Karpas-422 (cell line): ENCODE results near the gene EEF1AKMT2. TPM values are rescaled to one million over a fixed set of nuclear protein-coding genes. Genes with fewer than 3 reads are reported as not detected.
"Not testable (repeated sequence)": the region's sequence is repeated elsewhere in the genome, so short reads cannot be mapped to it uniquely, and the experiment has no call there.

Experiments
- DNase-seq: peaks from one replicate; pipeline ENCODE4 v3.0.0-alpha.2; 2015
- H2AFZ ChIP-seq: fragments of 200-600 bp; sonication (generic); 2 replicates; pipeline ENCODE4 v1.6.1; 2014; ENCODE audit warnings: antibody characterized with exemption, low read length, mixed read lengths
- H3K27ac ChIP-seq: fragments of 200-600 bp; sonication (generic); 2 replicates; pipeline ENCODE4 v1.5.1; 2014; ENCODE audit warnings: mild to moderate bottlenecking, low read length, moderate library complexity
- H3K27me3 ChIP-seq: fragments of 200-600 bp; sonication (generic); 2 replicates; pipeline ENCODE4 v1.6.1; 2014; ENCODE audit warnings: low read length, mixed read lengths
- H3K36me3 ChIP-seq: fragments of 200-600 bp; sonication (generic); 2 replicates; pipeline ENCODE4 v1.6.1; 2014; ENCODE audit warnings: low read length, mixed read lengths; ENCODE audit not compliant: insufficient read depth
- H3K4me1 ChIP-seq: fragments of 200-600 bp; sonication (generic); 2 replicates; pipeline ENCODE4 v1.6.1; 2014; ENCODE audit warnings: mild to moderate bottlenecking, low read length, mixed read lengths
- H3K4me2 ChIP-seq: fragments of 200-600 bp; sonication (generic); 2 replicates; pipeline ENCODE4 v1.6.1; 2014; ENCODE audit warnings: low read length, low read depth, mild to moderate bottlenecking; ENCODE audit not compliant: poor library complexity, severe bottlenecking
- H3K4me3 ChIP-seq: fragments of 200-600 bp; sonication (generic); 2 replicates; pipeline ENCODE4 v1.5.1; 2014; ENCODE audit warnings: mild to moderate bottlenecking, antibody characterized with exemption, low read length, mixed read lengths
- H3K79me2 ChIP-seq: fragments of 200-600 bp; sonication (generic); 2 replicates; pipeline ENCODE4 v1.6.1; 2014; ENCODE audit warnings: mild to moderate bottlenecking, low read length, mixed read lengths
- H3K9ac ChIP-seq: fragments of 200-600 bp; sonication (generic); 2 replicates; pipeline ENCODE4 v1.6.0; 2014; ENCODE audit warnings: low read length
- H3K9me2 ChIP-seq: fragments of 200-600 bp; sonication (generic), shearing (Covaris generic); replicated peaks from 2 replicates; pipeline ENCODE4 v1.6.0; 2014; ENCODE audit warnings: mild to moderate bottlenecking, low read length, moderate library complexity; ENCODE audit not compliant: insufficient read depth
- H3K9me3 ChIP-seq: fragments of 300-700, 200-600 bp; sonication (generic); 2 replicates; pipeline ENCODE4 v1.6.1; 2014; ENCODE audit warnings: low read length, mixed read lengths
- H4K20me1 ChIP-seq: fragments of 200-600 bp; sonication (generic); 2 replicates; pipeline ENCODE4 v1.6.1; 2014; ENCODE audit warnings: mild to moderate bottlenecking, antibody characterized with exemption, low read length, low read depth; ENCODE audit not compliant: insufficient read depth
- total RNA-seq: library from RNA; depleted of rRNA; stranded (reverse); fragments of >200 nt; shearing (Covaris generic); gene quantifications from 2 replicates; pipeline ENCODE4 v1.2.3, GENCODE V29; 2014; ENCODE audit warnings: low replicate concordance

The EEF1AKMT2 gene
- total RNA-seq, 1 experiment from 2014 or later: 38.3 TPM

GRCh38 chr10:124748953-124749645, 42.6 kb downstream of the EEF1AKMT2 start:
- Histone ChIP-seq H3K36me3 (peaks cover 6% of the 10 kb centered on the region; the same call in 1 of the 2 replicates), H3K9ac (no peak overlapping the region), H4K20me1 (no peaks in the 10 kb centered on the region), H3K79me2 (peaks cover 18% of the 10 kb centered on the region), H2AFZ (no peak overlapping the region), H3K4me2 (no peak overlapping the region), H3K9me2 (no peaks in the 10 kb centered on the region), H3K4me1 (peaks cover 22% of the 10 kb centered on the region), H3K27me3 (no peaks in the 10 kb centered on the region), H3K9me3 (no peaks in the 10 kb centered on the region), H3K4me3 (no peak overlapping the region), H3K27ac (0 out of 2 replicates have a peak overlapping the region, but pooled peaks have one; percentile 17)
- peak; percentile 37 for DNase-seq

DNA sequence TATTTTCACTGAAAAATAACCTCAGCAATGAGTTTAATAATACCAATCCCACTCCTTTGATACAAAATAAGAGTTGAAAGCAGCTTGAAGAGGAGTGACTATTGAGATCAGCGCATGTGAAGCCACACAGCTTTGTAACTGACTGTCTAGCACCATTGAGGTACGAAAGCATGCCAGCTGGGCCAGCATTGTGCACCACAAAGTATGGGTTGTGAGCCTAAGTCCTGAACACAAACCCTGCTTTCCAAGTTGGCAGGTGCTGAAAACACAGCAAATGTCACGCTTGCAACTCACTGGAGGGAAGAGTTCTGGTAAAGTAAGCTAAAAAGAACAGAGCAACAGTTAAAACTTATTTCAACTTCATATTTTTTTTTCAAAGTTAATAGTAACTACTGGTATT, 43.5 kb downstream of the EEF1AKMT2 start:
- Histone ChIP-seq H3K27ac (no peak overlapping the region), H3K4me3 (no peak overlapping the region), H3K4me2 (no peak overlapping the region), H3K27me3 (no peaks in the 10 kb centered on the region), H3K4me1 (peaks cover 22% of the 10 kb centered on the region), H3K79me2 (peaks cover 24% of the 10 kb centered on the region), H2AFZ (no peak overlapping the region), H3K9ac (no peak overlapping the region), H3K9me2 (no peaks in the 10 kb centered on the region), H4K20me1 (no peaks in the 10 kb centered on the region), H3K9me3 (no peaks in the 10 kb centered on the region), H3K36me3 (peaks cover 6% of the 10 kb centered on the region; the same call in 1 of the 2 replicates)
- DNase-seq: peak; percentile 44

DNA sequence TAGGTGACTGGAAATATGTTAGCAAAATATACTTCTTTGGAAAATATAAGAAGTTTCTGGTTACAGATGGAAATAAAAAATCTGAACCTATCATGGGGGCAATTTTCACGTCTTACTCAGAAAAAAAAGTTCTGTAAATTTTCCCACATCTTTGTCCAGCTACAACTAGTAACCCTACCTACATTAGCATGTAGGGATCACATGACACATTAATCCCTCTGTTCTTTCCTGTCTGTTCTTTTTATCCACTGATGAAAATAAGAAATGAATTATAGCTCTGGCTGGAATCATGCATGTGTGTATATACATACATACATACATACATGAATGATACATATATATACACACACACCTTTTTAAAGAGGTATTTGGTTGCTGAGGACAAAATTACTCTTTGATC, 43.9 kb downstream of the EEF1AKMT2 start:
- Histone ChIP-seq H3K4me3 (no peak overlapping the region), H3K9me3 (no peaks in the 10 kb centered on the region), H3K9ac (no peak overlapping the region), H3K4me1 (peaks cover 22% of the 10 kb centered on the region), H3K4me2 (no peak overlapping the region), H3K36me3 (peaks cover 6% of the 10 kb centered on the region; the same call in 1 of the 2 replicates), H3K79me2 (peaks cover 27% of the 10 kb centered on the region), H3K9me2 (no peaks in the 10 kb centered on the region), H3K27ac (peak overlapping the region; percentile 25; the same call in 1 of the 2 replicates), H2AFZ (no peak overlapping the region), H3K27me3 (no peaks in the 10 kb centered on the region), H4K20me1 (no peaks in the 10 kb centered on the region)
- no peak for DNase-seq

DNA sequence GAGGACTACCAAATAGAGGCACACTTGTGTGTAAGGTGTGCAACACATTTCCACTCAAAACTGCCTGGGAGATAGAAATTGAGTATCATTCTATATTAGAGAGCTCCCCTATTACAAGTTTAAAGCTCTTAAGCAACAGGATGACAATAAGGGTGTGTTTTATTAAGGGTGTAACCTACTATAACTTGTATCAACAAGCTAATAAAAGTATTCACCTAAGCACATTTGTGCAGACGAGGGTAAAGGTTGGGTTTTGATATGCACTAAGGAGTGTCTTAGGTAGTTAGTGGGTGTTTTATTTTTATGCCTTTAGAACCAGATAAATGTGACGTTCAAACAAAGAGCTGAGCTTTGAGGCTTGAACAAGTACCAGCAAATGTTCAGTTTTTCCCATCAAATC, 44.7 kb downstream of the EEF1AKMT2 start:
- Histone ChIP-seq H3K4me3 (no peak overlapping the region), H3K27me3 (no peaks in the 10 kb centered on the region), H3K9ac (no peak overlapping the region), H3K27ac (0 out of 2 replicates have a peak overlapping the region, but pooled peaks have one; percentile 25), H4K20me1 (no peaks in the 10 kb centered on the region), H3K9me2 (no peaks in the 10 kb centered on the region), H2AFZ (no peak overlapping the region), H3K36me3 (peaks cover 6% of the 10 kb centered on the region; the same call in 1 of the 2 replicates), H3K79me2 (peaks cover 34% of the 10 kb centered on the region), H3K4me1 (peaks cover 28% of the 10 kb centered on the region), H3K9me3 (no peaks in the 10 kb centered on the region), H3K4me2 (no peak overlapping the region)
- DNase-seq: peak; percentile 39

DNA sequence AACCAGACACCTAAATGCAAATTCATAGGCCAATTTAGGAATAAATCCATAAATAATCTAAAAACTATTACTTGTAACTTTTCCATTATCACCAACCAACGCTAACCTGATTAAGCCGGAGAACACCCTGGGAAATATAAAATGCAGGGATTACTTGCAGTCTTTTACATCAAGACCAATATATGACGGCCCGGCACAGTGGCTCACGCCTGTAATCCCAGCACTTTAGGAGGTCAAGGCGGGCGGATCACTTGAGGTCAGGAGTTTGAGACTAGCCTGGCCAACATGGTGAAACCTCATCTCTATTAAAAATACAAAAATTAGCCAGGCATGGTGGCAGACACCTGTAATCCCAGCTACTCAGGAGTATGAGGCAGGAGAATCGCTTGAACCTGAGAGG, 45.2 kb downstream of the EEF1AKMT2 start:
- H3K4me2 ChIP-seq, H3K9me3 ChIP-seq, H3K9me2 ChIP-seq, H3K4me3 ChIP-seq, H3K27me3 ChIP-seq, DNase-seq, H4K20me1 ChIP-seq, H3K36me3 ChIP-seq, H2AFZ ChIP-seq: not testable (repeated sequence)
- Histone ChIP-seq H3K4me1 (peaks cover 33% of the 10 kb centered on the region), H3K79me2 (peaks cover 38% of the 10 kb centered on the region), H3K9ac (0 out of 2 replicates have a peak overlapping the region, but pooled peaks have one; percentile 73), H3K27ac (peak overlapping the region; percentile 72)

DNA sequence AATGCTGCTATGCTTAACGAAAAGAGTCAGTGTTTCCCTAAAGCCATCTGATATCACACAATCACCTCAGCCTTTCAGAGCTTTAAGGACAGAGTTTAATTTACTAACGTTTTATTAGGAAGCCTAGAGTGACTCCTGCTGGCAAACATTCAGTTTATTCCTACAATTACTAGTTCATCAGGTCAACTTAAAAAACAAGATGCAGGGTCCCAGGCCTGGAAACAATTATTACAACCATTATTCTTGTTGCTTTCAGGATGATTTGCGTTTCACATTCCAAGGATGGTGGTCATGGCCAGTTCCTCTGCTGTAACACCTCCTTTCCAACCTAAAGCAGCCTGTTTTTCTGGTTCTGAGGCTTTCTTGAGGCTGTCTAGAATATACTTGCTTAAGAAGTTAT, 46.0 kb downstream of the EEF1AKMT2 start:
- H2AFZ ChIP-seq: no peak overlapping the region
- no peaks in the 10 kb centered on the region; the same call in 1 of the 2 replicates for H4K20me1 ChIP-seq
- H3K4me1 ChIP-seq: peaks cover 41% of the 10 kb centered on the region
- H3K9me2 ChIP-seq: no peaks in the 10 kb centered on the region
- peak overlapping the region; percentile 72 for H3K27ac ChIP-seq
- peak; percentile 81 for DNase-seq
- H3K4me3 ChIP-seq: 0 out of 2 replicates have a peak overlapping the region, but pooled peaks have one; percentile 65
- H3K9me3 ChIP-seq: no peaks in the 10 kb centered on the region
- peak overlapping the region; percentile 73 for H3K9ac ChIP-seq
- H3K36me3 ChIP-seq: no peaks in the 10 kb centered on the region; the same call in 1 of the 2 replicates
- no peaks in the 10 kb centered on the region for H3K27me3 ChIP-seq
- H3K4me2 ChIP-seq: peak overlapping the region; percentile 82
- H3K79me2 ChIP-seq: peaks cover 44% of the 10 kb centered on the region

GRCh38 chr10:124745252-124745651, 46.4 kb downstream of the EEF1AKMT2 start:
- Histone ChIP-seq H3K36me3 (no peaks in the 10 kb centered on the region; the same call in 1 of the 2 replicates), H2AFZ (no peak overlapping the region), H3K9me3 (no peaks in the 10 kb centered on the region), H4K20me1 (no peaks in the 10 kb centered on the region; the same call in 1 of the 2 replicates), H3K4me3 (peak overlapping the region; percentile 65), H3K9me2 (no peaks in the 10 kb centered on the region), H3K79me2 (peaks cover 48% of the 10 kb centered on the region), H3K27ac (peak overlapping the region; percentile 72), H3K27me3 (no peaks in the 10 kb centered on the region), H3K4me1 (peaks cover 45% of the 10 kb centered on the region), H3K9ac (peak overlapping the region; percentile 73), H3K4me2 (peak overlapping the region; percentile 82)
- peak; percentile 58 for DNase-seq
